ENCODE results near the gene SPARCL1.
"Not testable (repeated sequence)": the region's sequence is repeated elsewhere in the genome, so short reads cannot be mapped to it uniquely, and the experiment has no call there.

SPARCL1 gene, protein sequence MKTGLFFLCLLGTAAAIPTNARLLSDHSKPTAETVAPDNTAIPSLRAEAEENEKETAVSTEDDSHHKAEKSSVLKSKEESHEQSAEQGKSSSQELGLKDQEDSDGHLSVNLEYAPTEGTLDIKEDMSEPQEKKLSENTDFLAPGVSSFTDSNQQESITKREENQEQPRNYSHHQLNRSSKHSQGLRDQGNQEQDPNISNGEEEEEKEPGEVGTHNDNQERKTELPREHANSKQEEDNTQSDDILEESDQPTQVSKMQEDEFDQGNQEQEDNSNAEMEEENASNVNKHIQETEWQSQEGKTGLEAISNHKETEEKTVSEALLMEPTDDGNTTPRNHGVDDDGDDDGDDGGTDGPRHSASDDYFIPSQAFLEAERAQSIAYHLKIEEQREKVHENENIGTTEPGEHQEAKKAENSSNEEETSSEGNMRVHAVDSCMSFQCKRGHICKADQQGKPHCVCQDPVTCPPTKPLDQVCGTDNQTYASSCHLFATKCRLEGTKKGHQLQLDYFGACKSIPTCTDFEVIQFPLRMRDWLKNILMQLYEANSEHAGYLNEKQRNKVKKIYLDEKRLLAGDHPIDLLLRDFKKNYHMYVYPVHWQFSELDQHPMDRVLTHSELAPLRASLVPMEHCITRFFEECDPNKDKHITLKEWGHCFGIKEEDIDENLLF

DNA sequence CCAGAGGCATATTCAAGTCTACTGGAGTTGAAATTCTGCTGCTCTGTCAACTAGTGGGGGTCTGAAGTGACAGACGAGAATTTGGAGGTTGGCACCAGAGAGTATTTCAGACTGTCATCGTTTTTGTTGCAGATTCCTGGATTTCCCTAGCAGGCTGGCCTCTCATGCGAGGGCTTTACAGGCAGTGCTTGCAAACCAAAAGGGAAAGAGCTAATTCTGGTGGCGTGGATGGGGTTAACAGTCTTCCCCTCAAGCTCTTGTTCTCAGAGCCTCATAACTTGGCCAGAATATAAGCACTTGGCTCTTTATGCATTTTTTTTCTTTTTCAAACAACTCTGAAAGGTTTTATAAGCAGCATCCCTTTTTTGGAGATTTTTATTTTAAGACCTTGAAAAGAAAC, at the start of gene SPARCL1:
SPARCL1 (minus strand) TSS at position 190 of the 400 bp plus-strand sequence. CDS start 29,802 bp downstream, outside the sequence.
- no peak for DNase-seq (ENCODE audit: low read depth in 2 of 2)

DNA sequence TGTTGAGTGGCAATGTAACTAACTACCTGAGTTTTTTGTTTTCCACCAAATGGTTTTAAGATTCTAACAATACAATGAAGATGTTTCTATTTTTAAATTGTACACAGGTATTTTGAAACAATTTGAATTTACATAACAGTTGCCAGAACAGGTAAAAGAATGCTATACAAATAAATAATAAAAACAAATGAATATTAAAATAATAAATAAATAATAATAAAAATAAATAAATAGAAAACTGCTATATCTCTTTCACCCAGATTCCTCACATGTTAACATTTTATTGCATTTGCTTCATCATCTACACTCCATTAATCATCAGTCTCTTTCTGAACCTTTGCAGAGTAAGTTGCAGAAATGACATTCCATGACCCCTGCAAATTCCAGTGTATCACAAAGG, 46.8 kb upstream of the SPARCL1 start:
- DNase-seq (ENCODE audit: low read depth in 2 of 2), result no peak

DNA sequence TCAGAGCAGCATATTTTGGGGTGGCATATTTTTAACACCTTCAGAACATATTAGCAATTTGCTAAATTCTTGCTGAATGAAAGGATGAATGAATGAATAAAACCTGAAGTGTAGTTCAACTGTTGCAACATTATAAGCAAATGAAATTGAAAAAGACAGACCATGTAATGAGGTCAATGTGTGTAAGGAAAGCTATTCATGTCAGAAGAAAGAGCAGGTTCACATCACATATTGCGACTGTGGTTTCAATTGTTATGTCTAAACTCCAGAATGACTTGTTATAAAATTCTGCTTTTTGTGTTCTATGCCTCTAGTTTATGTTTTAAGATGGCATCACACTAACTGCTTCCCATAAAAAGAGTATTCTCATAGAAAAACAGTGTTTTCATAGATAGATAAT, 46.2 kb upstream of the SPARCL1 start:
- no peak for DNase-seq (ENCODE audit: low read depth in 2 of 2)

DNA sequence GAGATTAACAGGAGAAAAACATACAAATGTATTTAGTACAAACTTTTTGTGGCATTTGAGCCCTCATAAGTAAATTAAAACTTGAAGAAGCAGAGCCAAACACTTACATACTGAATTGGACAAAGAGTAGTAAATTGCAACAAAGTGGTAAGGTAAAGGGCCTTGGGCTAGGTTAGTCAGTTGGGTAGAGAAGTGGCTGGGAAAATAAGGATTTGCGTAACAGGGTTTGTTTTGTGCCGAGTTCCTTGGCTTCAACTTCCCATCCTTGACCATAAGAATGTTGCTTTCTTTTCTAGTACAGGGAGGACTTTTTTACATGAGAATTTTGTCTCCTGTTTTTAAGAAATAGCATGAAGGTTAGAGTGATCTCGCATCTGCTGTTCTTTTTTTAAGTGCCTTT, 45.8 kb upstream of the SPARCL1 start:
- DNase-seq (ENCODE audit: low read depth in 2 of 2), result no peak

DNA sequence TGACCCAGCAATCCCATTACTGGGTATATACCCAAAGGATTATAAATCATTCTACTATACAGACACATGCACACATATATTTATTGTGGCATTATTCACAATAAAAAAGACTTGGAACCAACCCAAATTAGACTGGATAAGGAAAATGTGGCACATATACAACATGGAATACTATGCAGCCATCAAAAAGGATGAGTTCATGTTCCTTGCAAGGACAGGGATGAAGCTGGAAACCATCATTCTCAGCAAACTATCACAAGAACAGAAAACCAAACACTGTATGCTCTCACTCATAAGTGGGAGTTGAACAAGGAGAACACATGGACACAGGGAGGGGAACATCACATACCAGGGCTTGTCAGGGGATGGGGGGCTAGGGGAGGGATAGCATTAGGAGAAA, 45.2 kb upstream of the SPARCL1 start:
- not testable (repeated sequence) for DNase-seq (ENCODE audit: low read depth in 2 of 2)

DNA sequence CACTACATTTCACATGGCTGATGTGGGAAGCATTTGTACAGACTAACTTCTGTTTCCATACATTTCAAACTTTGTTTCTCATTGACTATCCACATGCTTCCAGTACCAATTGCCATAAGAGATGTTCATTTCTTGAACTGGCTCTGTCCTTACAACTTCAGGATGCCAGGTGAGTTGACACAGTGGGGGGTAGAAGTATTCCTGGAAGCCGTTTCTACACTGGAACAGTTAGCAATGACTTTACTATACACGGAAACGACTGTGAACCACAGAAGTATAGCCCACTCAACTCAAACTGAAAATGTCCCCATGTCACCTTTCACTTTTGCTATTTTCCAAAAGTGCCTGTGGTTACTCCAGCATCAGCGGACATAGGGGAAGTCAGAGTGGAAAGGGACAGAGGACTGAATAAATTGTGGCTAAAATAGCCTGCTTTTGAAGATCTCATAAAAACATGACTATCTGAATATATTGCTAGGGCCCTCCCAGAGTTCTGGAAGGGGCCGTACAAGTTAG, 41.2 kb upstream of the SPARCL1 start:
- DNase-seq (ENCODE audit: low read depth in 2 of 2), result no peak

DNA sequence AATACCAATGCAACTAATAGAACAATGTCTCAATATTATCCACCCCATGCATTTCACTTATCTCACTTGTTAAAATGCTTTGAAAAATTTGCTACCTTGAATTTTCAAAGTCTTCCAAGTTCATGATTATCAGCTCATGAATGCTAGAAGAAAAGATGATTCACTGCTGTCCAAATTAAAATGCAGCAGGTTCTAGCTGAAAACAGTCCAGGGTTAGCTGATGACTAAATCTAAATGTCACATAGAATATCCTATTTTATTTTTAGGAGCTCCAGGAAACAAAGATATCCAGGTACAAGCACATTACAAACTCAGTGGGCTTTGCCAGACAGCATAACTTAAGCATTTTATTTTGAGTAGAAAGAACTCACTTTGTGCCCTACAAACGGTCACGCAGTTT, 38.0 kb upstream of the SPARCL1 start:
- DNase-seq (ENCODE audit: low read depth in 2 of 2), result no peak

DNA sequence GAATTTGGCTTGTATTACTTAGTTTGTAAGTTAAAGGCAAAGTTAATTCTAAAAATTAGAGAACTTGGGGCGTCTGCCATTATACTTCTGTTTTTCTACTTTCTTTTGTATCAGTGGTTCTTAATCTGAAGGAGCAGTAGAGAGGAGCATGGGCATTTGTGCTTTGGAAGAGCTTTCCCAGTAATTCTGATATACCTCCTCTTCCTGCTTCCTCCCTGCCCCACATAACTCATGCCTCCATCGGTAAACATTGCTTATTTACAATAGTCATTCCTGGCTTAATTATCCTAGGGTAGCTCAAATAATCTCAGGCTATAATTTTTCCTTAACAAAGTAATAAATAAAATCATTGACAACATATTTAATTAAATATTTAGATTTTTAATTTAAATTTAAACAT, 37.1 kb upstream of the SPARCL1 start:
- no peak for DNase-seq (ENCODE audit: low read depth in 2 of 2)

DNA sequence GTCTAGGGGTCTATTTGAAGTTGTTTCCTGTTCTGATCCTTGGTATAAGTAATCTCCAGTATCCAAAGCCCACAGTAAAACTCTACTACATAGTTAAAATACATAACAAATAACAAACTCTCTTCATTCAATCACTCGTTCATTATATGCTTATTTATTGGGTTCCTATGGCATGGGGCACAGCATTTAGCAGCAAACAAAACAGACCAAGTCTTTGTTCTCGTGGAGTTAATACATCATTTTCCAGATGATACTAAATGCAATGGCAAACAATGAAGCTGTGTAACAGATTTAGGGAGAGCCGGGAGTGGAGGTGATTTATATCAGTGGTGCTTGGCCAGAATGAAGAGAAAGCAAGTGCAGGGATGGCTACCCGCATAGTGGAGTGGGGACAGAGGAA, 36.6 kb upstream of the SPARCL1 start:
- no peak for DNase-seq (ENCODE audit: low read depth in 2 of 2)

DNA sequence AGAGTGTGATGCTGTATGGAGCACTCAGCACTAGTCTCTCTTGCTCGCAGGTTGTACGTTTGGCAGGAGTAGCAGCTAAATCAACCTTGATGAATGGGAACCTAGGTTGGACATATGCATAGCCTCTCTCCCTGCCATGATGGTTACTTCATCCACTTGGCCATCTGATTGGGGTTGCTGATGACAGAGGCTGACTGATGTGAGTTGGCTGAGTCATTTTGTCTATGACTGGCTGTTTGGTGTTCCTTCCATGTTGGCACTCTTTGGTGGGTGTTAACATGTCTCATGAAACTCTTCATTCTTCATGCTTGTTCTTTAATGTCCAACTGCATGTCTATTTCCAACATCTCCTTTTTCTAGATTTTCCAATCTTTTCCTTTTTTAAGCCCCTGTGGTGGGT, 31.6 kb upstream of the SPARCL1 start:
- DNase-seq (ENCODE audit: low read depth in 2 of 2), result no peak

DNA sequence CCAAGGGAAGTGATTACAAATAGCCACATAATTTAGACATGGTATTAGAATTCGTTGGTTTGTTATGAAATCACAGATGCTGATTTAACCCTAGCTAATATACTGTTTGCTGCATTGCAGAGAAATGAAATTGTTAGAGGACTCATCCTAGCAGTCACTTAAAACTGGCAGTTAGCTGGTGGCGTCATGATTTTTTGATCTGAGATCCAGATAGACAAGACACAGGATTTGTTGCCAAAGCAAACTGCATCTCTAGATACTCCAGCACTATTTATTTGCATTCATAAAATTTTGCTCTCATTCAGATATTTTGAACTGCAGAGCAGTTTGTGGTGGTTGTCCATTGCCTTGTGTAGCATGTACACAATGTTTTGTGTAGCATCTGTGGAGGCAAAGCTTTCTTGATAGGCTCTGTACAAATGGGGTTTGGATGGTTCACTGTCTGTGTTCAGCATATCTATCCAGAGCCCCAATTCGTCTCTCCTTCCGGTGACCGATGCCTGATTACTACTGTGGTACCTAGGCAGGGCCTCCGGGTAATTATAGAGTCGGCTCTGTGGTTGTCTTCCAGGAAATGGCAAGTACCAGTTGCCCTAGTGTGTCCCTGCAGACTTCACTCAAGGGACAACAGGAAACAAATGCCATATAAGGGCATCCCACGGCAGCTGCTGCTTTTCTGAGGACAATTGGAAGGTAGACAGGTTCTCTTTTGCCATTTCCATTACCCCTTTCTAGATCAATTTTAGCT, 30.1 kb upstream of the SPARCL1 start:
- no peak for DNase-seq (ENCODE audit: low read depth in 2 of 2)

DNA sequence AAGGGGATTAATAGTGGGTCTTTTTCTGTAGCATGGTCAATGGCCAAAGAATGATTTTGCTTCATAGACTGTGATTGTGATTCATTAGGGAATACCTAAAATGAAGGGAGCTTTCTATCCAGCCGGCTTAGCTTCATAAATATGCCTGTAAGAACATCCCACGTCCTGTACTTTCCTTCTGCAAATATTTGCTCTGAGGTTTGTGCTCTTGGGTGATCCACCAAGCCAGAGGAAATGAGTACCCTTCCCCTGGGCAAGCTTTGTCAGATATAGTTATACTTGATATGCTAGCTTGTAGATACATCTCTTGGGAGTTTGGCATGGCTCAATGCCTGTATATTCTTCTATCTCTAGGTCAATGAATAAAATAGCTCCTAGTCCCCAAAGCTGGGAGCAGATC, 28.2 kb upstream of the SPARCL1 start:
- no peak for DNase-seq (ENCODE audit: low read depth in 2 of 2)

DNA sequence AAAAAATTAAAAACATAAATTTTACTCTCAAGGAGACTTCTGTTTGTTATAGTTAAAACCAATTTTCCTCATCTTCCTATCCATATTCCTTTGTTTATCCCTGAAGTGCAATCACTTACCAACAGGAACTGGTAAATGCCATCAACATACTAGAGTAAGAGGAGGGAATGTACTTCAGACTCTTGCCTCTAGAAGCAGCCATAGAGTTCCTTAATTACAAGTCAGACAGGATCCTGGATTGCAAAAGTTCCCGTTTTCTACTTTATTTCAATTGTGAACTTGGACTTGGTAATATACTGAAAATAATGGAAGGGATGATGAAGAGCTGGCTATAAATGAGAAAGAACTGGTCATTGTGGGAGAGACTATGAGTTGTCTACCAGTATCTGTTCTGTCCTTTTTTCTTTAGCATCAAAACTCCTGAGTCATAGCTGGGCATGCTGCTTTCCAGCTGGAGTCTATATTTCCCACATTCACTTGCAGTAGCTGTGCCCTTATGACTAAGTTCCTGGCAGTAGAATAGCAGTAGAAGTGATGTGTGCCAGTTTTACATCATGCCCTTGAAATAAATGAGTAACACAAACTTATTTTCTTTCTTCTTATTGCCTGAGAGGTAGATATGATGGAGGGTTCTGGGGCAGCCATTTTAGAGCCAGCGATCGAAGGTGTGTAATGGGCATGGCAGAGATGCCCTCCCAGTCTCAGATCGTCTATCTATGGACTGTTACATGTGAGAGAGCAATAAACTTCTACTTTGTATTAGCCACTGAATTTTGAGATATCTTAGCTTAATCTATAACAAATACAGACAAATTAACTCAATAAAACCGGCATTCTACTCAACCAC, 26.8 kb upstream of the SPARCL1 start:
- DNase-seq (ENCODE audit: low read depth in 2 of 2), result no peak

DNA sequence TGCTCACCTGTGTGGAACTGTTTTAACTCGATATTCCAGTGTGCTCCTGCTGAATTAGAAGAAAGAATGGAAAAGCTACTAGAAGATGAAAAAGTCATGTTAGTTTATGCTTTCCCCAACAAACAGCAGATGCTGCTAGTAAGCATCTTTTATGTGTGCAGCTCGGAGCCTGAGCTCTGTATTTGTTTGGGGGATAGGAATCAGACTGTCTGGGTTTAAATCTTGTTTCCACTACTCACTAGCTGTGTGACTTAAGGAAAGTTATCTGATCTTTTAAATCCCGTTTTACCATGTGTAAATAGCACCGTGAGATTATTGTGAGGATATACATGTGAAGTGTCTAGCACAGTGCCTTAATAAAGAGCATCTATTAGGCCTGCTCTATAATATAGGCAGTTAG, 24.0 kb upstream of the SPARCL1 start:
- DNase-seq (ENCODE audit: low read depth in 2 of 2), result no peak

DNA sequence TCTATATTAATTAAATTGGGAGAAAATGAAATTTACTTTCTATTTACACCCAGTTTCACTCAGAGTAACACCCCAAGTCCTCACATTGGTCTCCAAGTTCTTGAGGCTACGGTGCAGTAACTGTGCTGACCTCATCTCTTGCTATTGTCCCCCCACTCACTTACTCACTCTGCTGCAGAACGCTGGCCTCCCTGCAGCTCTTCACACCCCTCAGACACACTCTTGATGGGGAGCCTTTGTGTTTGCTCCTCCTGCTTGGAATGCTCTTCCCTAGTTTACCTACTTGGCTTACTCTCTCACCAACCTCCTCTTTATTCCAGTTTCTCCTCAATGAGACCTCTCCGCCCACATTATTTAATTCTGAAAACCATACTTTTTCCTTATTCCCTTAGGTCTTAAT, 22.2 kb upstream of the SPARCL1 start:
- no peak for DNase-seq (ENCODE audit: low read depth in 2 of 2)

DNA sequence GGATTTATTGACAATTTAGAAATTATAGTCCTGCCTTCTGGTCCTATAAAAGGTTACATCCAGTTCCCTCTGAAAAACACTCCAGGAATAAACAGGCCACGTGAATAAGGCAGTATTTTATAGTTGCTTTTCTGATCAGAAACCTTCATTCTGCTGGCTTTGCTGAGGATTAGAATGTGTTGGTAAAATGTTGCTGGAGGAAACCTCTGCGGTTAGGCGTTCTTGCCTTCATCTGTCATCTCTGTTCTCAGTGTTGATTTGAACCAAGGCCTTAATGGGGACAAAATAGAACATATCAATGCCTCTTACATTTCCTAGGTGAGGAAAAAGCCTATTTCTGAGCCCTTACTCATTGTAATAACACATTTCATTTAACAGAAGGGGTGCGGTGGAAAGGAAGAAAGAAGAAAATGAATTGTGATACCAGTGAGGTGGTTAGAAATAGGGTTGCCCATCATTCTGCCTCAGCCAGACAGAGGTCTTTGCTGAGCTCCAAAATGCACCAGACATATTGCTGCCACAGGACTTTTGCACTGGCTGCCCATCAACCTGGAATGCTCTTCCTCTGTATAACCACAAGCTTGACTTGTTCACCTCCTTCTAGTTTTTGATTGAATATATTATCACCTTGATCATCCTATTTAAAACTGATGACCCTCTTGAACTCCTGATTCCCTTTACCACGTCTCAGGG, 18.0 kb upstream of the SPARCL1 start:
- DNase-seq (ENCODE audit: low read depth in 2 of 2), result no peak

DNA sequence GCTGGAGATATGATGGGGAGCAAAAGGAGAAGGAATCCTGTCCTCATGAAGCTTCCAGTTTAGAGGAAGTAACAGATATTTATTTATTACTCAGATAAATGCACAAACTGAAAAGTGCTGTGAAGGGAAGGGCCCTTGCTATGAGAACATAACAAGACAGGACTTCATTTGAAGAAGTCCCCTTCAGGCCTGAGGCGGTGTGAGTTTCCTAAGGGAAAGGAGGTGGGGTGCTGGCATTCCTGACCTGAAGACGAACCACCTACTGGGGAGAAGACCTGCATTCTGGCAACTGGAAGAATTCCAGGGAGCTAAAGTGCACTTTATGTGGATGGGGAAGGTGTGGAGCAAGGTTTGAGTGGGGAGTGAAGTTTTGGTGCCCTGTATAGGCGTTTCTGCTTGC, 15.9 kb upstream of the SPARCL1 start:
- no peak for DNase-seq (ENCODE audit: low read depth in 2 of 2)

DNA sequence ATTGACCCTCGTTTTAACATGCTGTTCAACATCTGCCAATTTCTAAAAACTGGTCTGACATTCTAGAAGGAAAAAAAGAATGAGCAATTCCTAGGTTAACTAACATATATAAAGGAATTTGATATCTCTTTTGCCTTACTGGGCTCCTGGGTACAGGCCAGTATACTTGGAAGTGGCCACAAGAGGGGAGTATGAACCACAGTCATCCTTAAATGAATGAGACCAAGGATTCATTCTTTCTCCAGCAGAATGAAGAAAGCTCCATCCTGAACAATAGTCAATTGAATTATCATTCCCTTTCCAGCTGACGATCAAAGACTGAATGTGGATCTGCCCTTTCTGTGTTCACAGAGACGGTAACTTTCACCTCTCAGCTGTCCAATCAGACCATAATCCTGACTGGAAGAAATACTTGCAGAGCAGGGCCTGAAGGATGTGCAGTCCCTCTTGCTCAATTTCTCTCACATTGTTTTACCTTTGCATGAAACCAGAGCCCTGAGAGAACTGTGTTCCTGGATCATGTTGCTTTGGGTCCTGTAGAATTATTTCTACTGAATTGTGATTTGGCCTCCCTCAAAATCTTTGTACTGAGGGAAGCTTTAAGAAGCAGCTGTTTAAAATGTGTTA, 14.8 kb upstream of the SPARCL1 start:
- DNase-seq (ENCODE audit: low read depth in 2 of 2), result no peak

DNA sequence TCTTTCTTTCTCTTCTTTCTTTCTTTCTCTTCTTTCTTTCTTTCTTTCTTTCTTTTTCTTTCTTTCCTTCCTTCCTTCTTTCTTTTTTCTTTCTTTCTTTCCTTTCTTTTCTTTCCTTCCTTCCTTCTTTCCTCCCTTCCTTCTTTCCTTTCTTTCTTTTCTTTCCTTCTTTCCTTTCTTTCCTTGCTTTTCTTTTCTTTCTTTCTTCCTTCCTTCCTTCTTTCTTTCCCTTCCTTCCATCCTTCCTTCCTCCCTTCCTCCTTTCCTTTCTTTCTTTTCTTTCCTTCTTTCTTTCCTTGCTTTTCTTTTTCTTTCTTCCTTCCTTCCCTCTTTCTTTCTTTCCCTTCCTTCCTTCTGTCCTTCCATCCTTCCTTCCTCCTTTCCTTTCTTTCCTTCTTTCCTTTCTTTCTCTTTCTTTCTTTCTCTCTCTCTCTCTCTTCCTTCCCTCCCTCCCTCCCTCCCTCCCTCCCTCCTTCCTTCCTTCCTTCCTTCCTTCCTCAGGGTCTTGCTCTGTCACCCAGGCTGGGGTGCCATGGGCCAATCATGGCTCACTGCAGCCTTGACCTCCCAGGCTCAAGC, 13.6 kb upstream of the SPARCL1 start:
- DNase-seq (ENCODE audit: low read depth in 2 of 2), result no peak

Data from activated CD8-positive, alpha-beta memory T cell treated with anti-CD3 and anti-CD28 coated beads for 4 hours (primary cell).